ENCODE measurements around the gene OSGEP. TPM values are rescaled to one million over a fixed set of nuclear protein-coding genes. Genes with fewer than 3 reads are reported as not detected.

Gene OSGEP
- total RNA-seq, 4 donors from 2014 or later, result 30.9 to 55.1 (median 53.4) TPM

DNA sequence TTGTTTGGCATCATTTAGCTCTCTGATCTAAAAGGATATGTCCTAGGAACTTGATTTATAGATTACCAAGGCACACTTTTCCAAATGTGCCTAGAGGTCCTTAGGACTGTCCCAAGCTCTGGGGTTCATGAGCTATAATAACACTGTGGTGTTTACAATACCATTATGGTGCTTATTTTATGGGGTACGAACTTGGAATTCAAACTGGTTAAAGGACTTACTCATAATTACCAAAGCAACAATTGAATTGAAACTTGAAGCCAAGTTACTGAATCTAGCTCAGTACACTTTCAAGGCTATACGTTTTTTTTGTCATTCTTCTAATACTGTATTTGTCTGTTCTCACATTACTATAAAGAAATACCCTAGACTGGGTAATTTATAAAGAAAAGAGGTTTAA is 31.7 kb downstream of the OSGEP start:
- ATAC-seq (ENCODE audit: low FRiP score), result no peak
- TF ChIP-seq, protein P1, sequence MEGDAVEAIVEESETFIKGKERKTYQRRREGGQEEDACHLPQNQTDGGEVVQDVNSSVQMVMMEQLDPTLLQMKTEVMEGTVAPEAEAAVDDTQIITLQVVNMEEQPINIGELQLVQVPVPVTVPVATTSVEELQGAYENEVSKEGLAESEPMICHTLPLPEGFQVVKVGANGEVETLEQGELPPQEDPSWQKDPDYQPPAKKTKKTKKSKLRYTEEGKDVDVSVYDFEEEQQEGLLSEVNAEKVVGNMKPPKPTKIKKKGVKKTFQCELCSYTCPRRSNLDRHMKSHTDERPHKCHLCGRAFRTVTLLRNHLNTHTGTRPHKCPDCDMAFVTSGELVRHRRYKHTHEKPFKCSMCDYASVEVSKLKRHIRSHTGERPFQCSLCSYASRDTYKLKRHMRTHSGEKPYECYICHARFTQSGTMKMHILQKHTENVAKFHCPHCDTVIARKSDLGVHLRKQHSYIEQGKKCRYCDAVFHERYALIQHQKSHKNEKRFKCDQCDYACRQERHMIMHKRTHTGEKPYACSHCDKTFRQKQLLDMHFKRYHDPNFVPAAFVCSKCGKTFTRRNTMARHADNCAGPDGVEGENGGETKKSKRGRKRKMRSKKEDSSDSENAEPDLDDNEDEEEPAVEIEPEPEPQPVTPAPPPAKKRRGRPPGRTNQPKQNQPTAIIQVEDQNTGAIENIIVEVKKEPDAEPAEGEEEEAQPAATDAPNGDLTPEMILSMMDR (IDR thresholded peaks at IDR 0.05), result no peak
- no peak for DNase-seq (ENCODE audit: low spot score)

DNA sequence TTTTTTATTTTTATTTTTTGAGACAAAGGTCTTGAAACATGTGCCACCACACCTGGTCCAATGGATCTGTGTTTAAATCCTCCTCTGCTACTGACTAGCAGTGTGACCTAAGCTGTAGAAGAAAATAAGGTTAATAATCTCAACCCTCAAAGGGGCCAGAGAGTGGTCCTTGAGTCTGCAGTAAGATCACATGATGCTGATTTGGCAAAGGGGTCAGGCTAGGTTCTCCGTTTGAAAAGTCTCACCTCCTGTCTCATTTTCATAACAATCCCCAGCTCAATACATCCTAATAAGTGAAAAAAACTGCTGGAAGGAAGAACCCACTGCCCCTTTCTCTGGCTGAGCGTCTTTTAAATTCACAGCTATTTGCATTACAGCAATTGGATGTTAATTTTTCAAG is 33.3 kb downstream of the OSGEP start:
- no peak for DNase-seq (ENCODE audit: low spot score)
- ATAC-seq (ENCODE audit: low FRiP score), result no peak
- TF ChIP-seq, protein P1 (IDR thresholded peaks at IDR 0.05), result no peak

DNA sequence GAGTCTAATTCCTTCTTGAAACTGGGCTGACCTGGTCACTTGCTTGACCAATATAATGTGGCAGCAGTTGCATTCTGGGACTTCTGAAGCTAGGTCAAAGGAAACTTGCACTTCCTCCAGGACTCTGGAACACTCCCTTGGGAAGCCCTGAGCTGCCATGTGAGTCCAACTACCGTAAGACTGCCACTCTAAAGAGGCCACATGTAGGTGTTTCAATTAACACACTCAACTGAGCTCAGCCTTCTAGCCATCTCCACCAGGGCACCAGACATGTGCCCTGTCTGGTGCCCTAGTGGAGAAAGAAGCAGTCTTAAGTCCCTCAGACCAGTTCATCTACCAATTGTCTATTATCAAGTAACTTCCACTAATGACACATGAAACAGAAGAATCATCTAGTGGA is 35.2 kb downstream of the OSGEP start:
- TF ChIP-seq, protein P1 (IDR thresholded peaks at IDR 0.05), result no peak
- DNase-seq (ENCODE audit: low spot score), result no peak
- ATAC-seq (ENCODE audit: low FRiP score), result no peak

DNA sequence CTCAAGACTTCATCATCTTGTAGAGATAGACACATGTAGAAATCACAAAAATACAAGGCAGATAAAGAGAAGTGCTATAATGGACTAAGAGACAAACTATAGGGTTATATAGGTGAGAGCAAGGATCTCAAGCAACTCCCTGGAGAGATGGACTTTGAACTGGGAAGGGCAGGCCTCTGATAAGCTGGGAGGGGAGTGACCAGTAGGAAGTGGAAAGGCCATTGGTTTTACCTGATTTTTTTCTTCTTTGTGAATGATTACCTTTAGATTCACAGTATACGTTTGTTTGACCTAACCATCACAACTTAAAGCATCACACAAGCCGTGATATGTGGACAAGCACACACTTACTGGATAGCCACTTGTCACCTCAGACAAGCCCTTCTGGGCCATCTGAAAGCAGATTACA is 36.1 kb downstream of the OSGEP start:
- TF ChIP-seq, protein P1 (IDR thresholded peaks at IDR 0.05), result no peak
- DNase-seq (ENCODE audit: low spot score), result no peak
- ATAC-seq (ENCODE audit: low FRiP score), result no peak

DNA sequence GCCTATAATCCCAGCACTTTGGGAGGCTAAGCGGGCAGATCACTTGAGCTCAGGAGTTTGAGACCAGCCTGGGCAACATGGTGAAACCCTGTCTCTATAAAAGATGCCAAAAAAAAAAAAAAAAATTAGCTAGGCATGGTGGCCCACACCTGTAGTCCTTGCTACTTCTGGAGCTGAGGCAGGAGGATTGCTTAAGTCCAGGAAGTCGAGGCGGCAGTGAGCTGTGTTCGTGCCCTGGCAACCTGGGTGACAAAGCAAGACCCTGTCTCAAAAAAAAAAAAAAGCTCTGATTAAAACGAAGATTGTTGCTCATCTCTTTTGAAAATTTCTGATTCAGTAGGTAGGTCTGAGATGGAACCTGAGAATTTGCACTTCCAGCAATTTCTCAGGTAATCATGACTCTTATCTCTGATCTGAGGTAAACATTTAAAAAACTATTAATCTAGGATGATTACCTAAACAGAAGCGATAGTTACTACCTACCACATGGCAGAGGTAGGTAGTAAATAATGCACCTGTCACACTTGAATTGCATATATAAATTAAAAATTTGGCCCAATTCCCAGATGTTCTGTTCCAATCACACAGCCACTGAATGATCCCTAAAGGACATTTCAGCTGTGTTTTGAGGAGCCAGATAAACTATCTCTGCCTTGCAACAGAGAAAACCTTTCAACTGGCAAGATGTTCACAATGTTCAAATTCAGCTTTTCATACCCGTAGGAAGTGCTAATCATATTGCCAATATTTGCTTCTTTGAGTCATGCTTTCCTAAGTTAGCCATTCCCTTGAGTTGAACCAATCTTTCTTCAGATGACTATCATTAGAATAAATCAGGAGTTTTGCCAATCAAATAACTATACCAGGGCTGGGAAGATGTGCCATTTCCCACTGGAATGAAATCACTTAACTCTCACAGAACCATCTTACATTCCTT is 37.1 kb downstream of the OSGEP start:
- DNase-seq (ENCODE audit: low spot score) (no peak), ATAC-seq (ENCODE audit: low FRiP score) (no peak)
- TF ChIP-seq, protein P1 (IDR thresholded peaks at IDR 0.05), result no peak

DNA sequence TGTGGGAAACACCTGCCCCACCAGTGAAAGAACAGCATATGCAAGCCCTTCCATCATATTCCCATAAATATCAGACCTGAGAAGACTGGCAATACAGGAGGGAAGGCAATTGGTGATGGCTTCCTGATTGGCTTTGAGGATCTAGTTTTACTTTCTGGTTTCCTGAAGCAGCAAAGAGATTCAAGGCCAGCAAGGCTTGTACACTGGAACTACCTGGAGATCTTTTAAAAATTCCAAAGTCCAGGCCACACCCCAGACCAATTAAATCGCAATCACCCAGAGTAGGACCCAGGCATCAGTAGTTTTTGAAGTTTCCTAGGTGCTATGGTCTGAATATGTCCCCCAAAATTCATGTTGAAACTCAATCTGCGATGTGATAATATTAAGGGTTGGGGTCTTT is 38.4 kb downstream of the OSGEP start:
- TF ChIP-seq, protein P1 (IDR thresholded peaks at IDR 0.05), result no peak
- ATAC-seq (ENCODE audit: low FRiP score) (no peak), DNase-seq (ENCODE audit: low spot score) (no peak)

DNA sequence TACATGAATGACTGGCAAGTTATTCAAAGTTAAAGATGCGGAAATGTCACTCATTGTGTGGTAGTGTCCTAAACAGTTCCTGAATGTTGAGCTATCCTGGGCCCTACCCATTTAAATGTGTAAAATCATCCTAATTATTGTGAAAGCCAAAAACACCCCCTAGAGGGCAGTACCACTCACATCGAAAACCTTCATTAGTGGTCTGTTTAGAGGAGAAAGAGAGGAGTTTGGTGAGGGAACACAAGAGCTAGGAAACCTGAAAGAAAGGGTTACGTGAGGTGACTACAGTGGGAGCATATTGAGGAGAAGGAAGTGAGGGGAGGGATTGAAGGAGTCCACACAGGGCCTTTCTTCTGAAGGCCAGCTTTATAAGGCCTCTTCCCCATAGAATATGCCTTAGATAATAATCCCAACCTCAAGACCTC is 38.8 kb downstream of the OSGEP start:
- TF ChIP-seq, protein P1 (IDR thresholded peaks at IDR 0.05), result no peak
- DNase-seq (ENCODE audit: low spot score) (no peak), ATAC-seq (ENCODE audit: low FRiP score) (no peak)

All from omental fat pad (tissue), 4 donors.